HG03039 (cell line): ENCODE measurements around the gene SMG6.

Source experiments
- ATAC-seq: cut with Tn5 transposase; IDR thresholded peaks from one replicate; pipeline ENCODE4 v1.9.1; 2021; ENCODE audit warnings: mild to moderate bottlenecking, moderate library complexity; ENCODE audit not compliant: unreplicated experiment

SMG6 gene

GRCh38 chr17:2237521-2237921 is 66.1 kb downstream of the SMG6 start:
- no peak for ATAC-seq

- no peak for ATAC-seq
Observed at GRCh38 chr17:2235792-2236366, 67.7 kb downstream of the SMG6 start.

GRCh38 chr17:2235265-2235664 is 68.3 kb downstream of the SMG6 start:
- no peak for ATAC-seq

DNA sequence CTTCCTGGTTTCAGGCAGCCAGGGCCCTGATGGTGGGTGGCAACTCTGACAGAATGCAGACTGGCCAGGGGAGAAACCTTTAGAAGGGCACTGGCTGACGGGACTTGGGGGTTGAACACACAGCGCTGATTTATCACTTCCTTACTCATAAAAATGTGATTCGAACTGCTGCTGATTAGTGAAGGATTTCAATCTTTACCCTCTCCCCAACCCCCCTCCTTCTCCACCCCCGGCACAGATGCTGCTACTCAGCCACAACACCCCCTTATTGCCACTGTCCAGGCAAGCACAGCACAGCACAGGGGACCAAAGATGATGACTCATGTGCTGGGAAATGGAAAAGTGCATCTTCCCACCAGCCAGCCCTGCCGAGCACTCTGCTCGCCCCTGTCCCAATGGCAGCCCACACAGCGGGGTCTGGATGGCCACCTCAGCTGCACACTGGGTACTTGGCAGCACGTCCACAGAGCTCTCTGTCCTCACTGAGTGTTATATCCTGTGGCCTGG is 70.1 kb downstream of the SMG6 start:
- ATAC-seq: no peak

- no peak for ATAC-seq
Observed at GRCh38 chr17:2232244-2232638, 71.3 kb downstream of the SMG6 start.

- no peak for ATAC-seq
Observed at GRCh38 chr17:2230877-2231276, 72.7 kb downstream of the SMG6 start.

DNA sequence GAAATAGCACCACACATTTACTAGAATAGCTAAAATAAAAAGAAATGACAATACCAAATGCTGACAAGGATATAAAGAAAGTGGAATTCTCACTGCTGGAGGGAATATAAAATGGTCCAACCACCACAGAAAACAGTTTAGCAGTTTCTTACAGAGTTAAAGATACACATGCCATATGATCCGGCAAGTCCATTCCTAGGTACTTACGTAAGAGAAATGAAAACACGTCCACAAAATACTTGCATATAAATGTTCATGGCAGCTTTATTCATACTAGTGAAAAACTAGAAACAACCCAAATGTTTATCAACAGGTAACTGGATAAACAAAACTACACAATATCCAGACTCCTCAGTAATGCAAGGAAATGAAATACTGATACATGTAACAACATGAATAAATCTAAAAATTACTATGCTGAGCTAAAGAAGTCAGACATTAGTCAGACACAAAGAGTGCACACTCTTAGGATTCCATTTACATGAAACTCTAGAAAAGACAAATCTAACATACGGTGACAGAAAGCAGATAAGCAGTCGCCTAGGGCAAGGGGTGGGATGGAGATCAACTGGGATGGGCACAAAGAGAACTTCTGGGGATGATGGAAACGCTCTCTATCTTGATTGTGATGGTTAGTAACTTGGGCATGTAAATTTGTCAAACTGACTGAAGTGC is 76.4 kb downstream of the SMG6 start:
- ATAC-seq: no peak

DNA sequence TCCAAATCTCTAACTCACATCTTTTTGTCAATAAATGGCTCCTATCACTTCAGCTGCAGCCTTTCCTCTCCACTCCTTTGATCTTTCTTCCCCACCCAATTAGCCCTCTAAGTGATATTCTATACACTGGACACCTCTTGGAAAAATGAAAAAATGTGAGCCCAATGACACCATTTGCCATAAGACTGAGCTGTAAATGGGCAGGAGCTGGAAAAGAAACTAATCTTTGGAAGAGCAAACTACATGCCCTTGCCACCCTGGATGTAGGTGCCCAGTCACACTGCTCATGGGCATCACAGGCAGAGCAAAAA is 80.0 kb downstream of the SMG6 start:
- no peak for ATAC-seq

GRCh38 chr17:2222901-2223616 is 80.5 kb downstream of the SMG6 start:
- no peak for ATAC-seq

DNA sequence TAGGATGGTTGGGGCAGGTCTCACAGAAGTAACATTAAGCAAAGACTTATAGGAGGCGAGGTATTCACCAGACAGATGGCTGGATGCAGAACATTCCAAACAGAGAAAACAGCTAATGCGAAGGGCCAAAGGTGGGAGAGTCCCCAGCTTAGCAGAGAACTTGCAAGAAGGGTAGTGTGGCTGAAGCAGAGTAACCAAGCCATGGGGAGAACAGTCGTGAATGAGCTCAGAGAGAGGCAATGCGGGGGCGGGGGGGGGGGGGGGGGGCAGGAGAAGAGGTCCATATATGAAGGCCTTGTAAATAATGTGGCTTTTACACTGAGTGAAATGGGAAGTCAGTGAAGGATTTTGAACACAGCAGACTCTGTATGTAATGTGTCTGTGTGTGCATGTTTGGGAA is 81.3 kb downstream of the SMG6 start:
- no peak for ATAC-seq

DNA sequence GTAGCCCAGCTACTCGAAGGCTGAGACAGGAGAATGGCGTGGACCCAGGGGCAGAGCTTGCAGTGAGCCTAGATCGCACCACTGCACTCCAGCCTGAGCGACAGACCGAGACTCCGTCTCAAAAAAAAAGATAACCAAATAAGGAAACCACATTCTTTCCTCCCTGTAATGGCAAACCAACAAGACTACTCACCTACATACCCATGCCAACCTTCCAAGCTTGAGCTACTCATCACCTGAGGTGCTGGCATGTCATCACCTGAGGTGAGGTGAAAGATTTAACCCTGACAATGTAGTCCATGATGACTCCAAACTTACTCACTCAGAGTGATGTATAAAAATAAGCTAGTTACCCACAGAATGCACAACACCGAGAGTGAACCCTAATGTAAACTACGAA is 85.2 kb downstream of the SMG6 start:
- ATAC-seq: no peak

DNA sequence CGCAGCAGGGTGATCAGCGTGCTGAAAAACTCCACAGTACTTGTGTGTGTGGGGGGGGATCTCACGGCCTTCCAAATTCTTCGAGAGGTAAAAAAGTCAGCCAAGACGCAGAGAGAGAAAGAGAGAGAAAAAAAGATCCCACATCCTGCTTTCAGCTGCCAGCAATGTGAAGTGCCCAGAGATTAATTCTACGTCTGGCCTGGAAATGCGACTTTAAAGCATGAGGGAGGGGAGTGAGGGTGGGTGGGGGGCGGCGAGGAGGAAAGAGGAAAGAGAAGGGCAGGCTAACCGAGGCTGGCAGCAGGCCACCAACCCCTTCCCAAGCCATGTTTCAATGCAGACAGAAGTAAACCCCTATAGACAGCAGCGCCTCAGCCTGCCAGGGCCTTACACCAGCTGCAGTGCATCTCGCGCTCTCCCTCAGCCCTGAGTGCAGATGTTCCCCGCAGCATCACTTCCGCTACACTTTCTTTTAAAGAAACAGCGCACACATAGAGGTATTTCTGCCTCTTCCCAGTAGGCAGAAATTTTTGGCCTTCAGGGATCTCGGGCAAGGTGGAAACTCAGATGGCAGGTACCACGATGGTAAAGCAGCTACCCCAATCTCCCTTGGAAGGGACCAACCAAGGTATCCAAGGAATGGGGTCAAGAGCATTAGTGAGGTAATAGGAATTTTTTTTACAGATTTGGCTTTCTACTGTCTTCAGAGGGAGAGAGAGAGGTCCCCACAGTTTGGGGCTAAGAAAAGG is 87.8 kb downstream of the SMG6 start:
- peak; percentile 65 for ATAC-seq

DNA sequence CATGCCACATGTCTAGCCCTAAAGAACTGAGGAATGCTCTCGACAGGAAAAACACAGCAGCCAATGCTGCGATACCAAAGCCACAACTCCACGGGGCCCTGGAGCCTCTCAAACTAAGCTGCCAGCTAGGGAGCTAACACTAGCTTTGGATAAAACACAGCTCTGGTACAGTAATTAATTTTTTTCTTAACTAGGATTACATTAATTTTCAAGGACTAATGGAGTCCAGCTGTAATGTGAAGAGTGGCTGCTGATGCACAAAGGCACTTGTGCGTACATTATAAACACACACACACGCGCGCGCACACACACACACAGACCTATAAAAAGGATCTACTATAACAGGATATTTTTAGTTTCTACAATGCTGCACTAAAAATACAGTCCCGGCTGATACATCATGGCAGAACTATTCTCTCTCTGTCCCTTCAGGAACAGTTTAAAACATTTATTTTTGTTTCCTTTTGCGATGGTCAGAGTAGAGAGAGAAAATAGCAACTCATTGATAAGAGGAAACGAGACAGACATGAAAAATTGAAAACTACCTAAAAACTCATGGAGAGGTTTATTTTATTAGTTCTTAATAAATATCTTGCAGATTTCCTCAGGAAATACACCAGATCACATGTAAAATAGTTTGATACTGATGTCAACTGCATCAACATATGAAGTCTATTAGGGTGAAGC is 88.5 kb downstream of the SMG6 start:
- ATAC-seq: no peak

GRCh38 chr17:2214047-2214928 is 89.3 kb downstream of the SMG6 start:
- no peak for ATAC-seq

- ATAC-seq: no peak
Observed at GRCh38 chr17:2213291-2213960, 90.2 kb downstream of the SMG6 start.

DNA sequence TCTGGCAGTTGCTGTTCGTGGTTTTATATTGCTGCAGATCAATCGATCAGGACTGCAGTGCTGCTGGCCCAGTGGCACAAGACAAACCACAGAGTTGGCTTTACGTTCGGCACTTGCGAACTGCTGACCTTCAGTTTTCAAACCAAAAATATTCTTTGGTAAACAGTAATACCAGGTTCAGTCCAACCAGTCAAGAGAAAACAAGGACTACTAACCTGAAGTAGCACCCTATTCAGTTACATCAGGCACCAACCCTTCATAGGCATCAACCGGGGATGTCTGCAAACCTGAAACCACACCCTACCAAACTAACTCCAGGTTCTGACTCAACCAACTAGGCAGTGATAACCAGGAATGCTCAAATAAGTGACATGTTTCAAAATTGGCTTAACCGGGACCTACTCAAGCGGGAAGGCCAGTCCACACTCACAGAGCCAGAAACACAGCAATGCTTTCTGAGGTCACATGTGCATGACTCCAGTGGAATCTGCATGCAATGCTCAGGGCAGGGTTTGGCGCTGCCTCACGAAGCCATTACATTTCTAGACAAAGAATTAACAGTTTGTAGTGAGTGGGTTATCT is 91.1 kb downstream of the SMG6 start:
- ATAC-seq: no peak

- ATAC-seq: no peak
Observed at GRCh38 chr17:2211661-2212399, 91.8 kb downstream of the SMG6 start.

DNA sequence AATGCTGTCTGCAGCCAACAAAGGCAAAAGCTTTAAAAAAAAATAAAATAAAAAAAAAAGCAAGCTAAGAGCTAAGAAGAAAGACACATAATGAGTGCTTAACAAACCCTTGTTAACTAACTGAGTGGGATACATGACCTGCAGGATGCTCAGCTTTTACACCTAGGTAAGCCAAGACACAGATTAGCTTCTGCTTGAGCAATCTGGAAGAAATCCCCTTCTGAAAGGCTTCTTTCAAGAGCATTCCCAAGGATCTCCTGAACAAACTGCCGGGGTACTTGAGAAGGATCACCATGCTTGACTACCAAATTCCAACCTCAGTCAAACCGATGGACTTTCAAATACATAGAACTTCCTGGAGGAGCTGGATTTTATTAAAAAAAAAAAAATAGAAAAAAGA is 92.9 kb downstream of the SMG6 start:
- no peak for ATAC-seq
